ENCODE data around the gene PIP4K2B. TPM values are rescaled to one million over a fixed set of nuclear protein-coding genes. Genes with fewer than 3 reads are reported as not detected.

PIP4K2B gene
- total and polyA plus RNA-seq, 4 donors: 16.1 to 42.3 (median 29.2) TPM

DNA sequence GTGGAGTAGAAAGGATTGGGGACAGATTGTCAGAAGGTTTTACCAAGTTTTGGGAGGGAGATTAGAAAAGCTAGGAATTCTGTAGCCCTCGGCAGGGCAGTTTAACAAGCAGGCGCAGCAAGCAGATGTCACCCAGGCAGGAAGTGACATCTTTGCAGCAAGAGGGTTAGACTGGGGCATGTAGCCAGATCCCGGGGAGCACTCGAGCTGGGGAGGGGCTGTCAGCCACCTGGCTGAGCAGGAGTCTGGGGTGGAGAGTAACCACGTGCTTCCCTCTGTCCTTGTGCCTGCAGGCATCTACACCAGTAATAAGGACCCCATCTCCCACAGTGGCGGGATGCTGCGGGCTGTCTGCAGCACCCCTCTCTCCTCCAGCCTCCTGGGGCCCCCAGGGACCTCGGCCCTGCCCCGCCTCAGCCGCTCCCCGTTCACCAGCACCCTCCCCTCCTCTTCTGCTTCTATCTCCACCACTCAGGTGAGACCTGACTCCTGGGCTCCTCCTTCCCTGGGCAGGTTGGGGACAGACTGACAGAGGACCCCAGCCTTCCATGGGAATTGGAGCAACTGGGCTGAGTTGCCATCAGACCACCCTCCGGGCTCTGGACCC, 82.1 kb downstream of the PIP4K2B start:
- no peak overlapping the region for H3K9ac ChIP-seq (ENCODE audit: insufficient read depth in 1 of 2, low read length in 2 of 2)
- H3K4me3 ChIP-seq: no peak overlapping the region
- peaks cover 0 to 9% (median 0%) of the 10 kb centered on the region in 5 donors for H3K4me1 ChIP-seq (ENCODE audit: control insufficient read depth in 5 of 5, insufficient read depth in 5 of 5, low read length in 5 of 5)
- DNase-seq (no peak), ATAC-seq (ENCODE audit: insufficient read depth, low FRiP score) (no peak)
- no peak overlapping the region for H3K27ac ChIP-seq (ENCODE audit: low read depth in 1 of 2, low read length in 1 of 2)
- H3K36me3 ChIP-seq (ENCODE audit: control insufficient read depth in 4 of 4, insufficient read depth in 4 of 4, low read length in 4 of 4): peaks cover 20 to 85% (median 43%) of the 10 kb centered on the region in 4 donors
- WGBS, 2 donors: 79 to 88% methylated on average over 12 of the region's 12 CpGs
- no peaks in the 10 kb centered on the region for H3K27me3 ChIP-seq (ENCODE audit: control insufficient read depth in 3 of 3, insufficient read depth in 3 of 3, low read length in 2 of 3)
- no peaks in the 10 kb centered on the region for H3K9me3 ChIP-seq (ENCODE audit: control insufficient read depth in 4 of 4, insufficient read depth in 3 of 4, low read length in 3 of 4)
- TF ChIP-seq, protein P1, sequence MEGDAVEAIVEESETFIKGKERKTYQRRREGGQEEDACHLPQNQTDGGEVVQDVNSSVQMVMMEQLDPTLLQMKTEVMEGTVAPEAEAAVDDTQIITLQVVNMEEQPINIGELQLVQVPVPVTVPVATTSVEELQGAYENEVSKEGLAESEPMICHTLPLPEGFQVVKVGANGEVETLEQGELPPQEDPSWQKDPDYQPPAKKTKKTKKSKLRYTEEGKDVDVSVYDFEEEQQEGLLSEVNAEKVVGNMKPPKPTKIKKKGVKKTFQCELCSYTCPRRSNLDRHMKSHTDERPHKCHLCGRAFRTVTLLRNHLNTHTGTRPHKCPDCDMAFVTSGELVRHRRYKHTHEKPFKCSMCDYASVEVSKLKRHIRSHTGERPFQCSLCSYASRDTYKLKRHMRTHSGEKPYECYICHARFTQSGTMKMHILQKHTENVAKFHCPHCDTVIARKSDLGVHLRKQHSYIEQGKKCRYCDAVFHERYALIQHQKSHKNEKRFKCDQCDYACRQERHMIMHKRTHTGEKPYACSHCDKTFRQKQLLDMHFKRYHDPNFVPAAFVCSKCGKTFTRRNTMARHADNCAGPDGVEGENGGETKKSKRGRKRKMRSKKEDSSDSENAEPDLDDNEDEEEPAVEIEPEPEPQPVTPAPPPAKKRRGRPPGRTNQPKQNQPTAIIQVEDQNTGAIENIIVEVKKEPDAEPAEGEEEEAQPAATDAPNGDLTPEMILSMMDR (IDR thresholded peaks at IDR 0.05; ENCODE audit: control extremely low read depth, extremely low read depth): no peak

DNA sequence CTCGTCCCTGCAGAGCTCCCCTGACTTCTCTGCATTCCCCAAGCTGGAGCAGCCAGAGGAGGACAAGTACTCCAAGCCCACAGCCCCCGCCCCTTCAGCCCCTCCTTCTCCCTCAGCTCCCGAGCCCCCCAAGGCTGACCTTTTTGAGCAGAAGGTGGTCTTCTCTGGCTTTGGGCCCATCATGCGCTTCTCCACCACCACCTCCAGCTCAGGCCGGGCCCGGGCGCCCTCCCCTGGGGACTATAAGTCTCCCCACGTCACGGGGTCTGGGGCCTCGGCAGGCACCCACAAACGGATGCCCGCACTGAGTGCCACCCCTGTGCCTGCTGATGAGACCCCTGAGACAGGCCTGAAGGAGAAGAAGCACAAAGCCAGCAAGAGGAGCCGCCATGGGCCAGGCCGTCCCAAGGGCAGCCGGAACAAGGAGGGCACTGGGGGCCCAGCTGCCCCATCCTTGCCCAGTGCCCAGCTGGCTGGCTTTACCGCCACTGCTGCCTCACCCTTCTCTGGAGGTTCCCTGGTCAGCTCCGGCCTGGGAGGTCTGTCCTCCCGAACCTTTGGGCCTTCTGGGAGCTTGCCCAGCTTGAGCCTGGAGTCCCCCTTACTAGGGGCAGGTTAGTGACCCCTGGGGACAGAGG, 82.9 kb downstream of the PIP4K2B start:
- Histone ChIP-seq H3K4me1 (ENCODE audit: control insufficient read depth in 5 of 5, insufficient read depth in 5 of 5, low read length in 5 of 5) (peaks cover 0 to 5% (median 0%) of the 10 kb centered on the region in 5 donors), H3K27me3 (ENCODE audit: control insufficient read depth in 3 of 3, insufficient read depth in 3 of 3, low read length in 2 of 3) (no peaks in the 10 kb centered on the region), H3K36me3 (ENCODE audit: control insufficient read depth in 4 of 4, insufficient read depth in 4 of 4, low read length in 4 of 4) (peaks cover 20 to 85% (median 45%) of the 10 kb centered on the region in 4 donors), H3K4me3 (no peak overlapping the region), H3K9ac (ENCODE audit: insufficient read depth in 1 of 2, low read length in 2 of 2) (no peak overlapping the region), H3K9me3 (ENCODE audit: control insufficient read depth in 4 of 4, insufficient read depth in 3 of 4, low read length in 3 of 4) (no peaks in the 10 kb centered on the region), H3K27ac (ENCODE audit: low read depth in 1 of 2, low read length in 1 of 2) (no peak overlapping the region)
- ATAC-seq (ENCODE audit: insufficient read depth, low FRiP score) (no peak), DNase-seq (no peak)
- TF ChIP-seq, protein P1 (IDR thresholded peaks at IDR 0.05; ENCODE audit: control extremely low read depth, extremely low read depth): no peak
- 95 to 96% methylated on average over 18 of the region's 18 CpGs for WGBS, 2 donors

Small RNA genes within 50 kb of the gene (small RNA-seq; reads per million reads assigned to genes)
- gene MIR4726 (ENCODE audit: low replicate concordance) (0.10 reads per million), gene MIR4727 (ENCODE audit: low replicate concordance) (not detected), gene RNA5SP440 (ENCODE audit: low replicate concordance) (not detected), gene RNU6-866P (ENCODE audit: low replicate concordance) (not detected)

Other genes with a start within 250 kb of the PIP4K2B start
- 10 to 100 TPM in 1 of 2 donors, 1 to 10 TPM in 1; 2.4 to 15.0 TPM for gene SRCIN1, start 193.6 kb downstream of the PIP4K2B start, total RNA-seq
- 1 to 10 TPM; 1.5 to 2.5 TPM for gene SRCIN1, start 193.6 kb downstream of the PIP4K2B start, polyA plus RNA-seq
- gene EPOP, start 124.6 kb downstream of the PIP4K2B start, total RNA-seq: 1 to 10 TPM in 1 of 2 donors, under 1 TPM in 1; 0.40 to 2.8 TPM
- 1 to 10 TPM; 1.6 to 2.8 TPM for gene EPOP, start 124.6 kb downstream of the PIP4K2B start, polyA plus RNA-seq
- 100 to 1,000 TPM in 1 of 2 donors, 10 to 100 TPM in 1; 70.1 to 108 TPM for gene MLLT6, start 94.3 kb downstream of the PIP4K2B start, total RNA-seq
- 10 to 100 TPM; 64.0 to 70.6 TPM for gene MLLT6, start 94.3 kb downstream of the PIP4K2B start, polyA plus RNA-seq
- gene CISD3, start 69.2 kb downstream of the PIP4K2B start, total RNA-seq: 10 to 100 TPM in 1 of 2 donors, 1 to 10 TPM in 1; 2.4 to 49.7 TPM
- 10 to 100 TPM; 34.4 to 41.5 TPM for gene CISD3, start 69.2 kb downstream of the PIP4K2B start, polyA plus RNA-seq
- 10 to 100 TPM; 29.2 to 43.3 TPM for gene PCGF2, start 51.2 kb downstream of the PIP4K2B start, total RNA-seq
- gene PCGF2, start 51.2 kb downstream of the PIP4K2B start, polyA plus RNA-seq: 10 to 100 TPM; 17.1 to 61.4 TPM
- 100 to 1,000 TPM in 1 of 2 donors, 10 to 100 TPM in 1; 81.3 to 175 TPM for gene PSMB3, start 46.8 kb downstream of the PIP4K2B start, total RNA-seq
- 100 to 1,000 TPM; 293 to 374 TPM for gene PSMB3, start 46.8 kb downstream of the PIP4K2B start, polyA plus RNA-seq
- 10 to 100 TPM; 21.2 TPM for gene CWC25, start 25.8 kb upstream of the PIP4K2B start, total RNA-seq
- 10 to 100 TPM; 20.1 to 21.4 TPM for gene CWC25, start 25.8 kb upstream of the PIP4K2B start, polyA plus RNA-seq
- 1,000 to 10,000 TPM in 1 of 2 donors, 100 to 1,000 TPM in 1; 989 to 1,269 TPM for gene RPL23, start 54.2 kb upstream of the PIP4K2B start, total RNA-seq
- gene RPL23, start 54.2 kb upstream of the PIP4K2B start, polyA plus RNA-seq: 1,000 to 10,000 TPM; 2,276 to 4,467 TPM
- 100 to 1,000 TPM in 1 of 2 donors, 10 to 100 TPM in 1; 78.8 to 140 TPM for gene LASP1, start 70.5 kb upstream of the PIP4K2B start, total RNA-seq
- 10 to 100 TPM; 65.5 to 85.1 TPM for gene LASP1, start 70.5 kb upstream of the PIP4K2B start, polyA plus RNA-seq
- gene FBXO47, start 167.8 kb upstream of the PIP4K2B start, total RNA-seq: not detected
- gene FBXO47, start 167.8 kb upstream of the PIP4K2B start, polyA plus RNA-seq: not detected

Measured in lung (tissue), 13 donors.